Kidney (tissue), 14 donors: ENCODE results near the gene KCNQ1. TPM values are rescaled to one million over a fixed set of nuclear protein-coding genes. Genes with fewer than 3 reads are reported as not detected.
A peak's percentile ranks its signal among the peaks of the same experiment; 100 is the strongest.

Experiments used
- DNase-seq, 5 donors: peaks; one replicate each; pipeline ENCODE4 v3.0.0-alpha.2; 2013 to 2020
- FAIRE-seq: peaks from 2 replicates; lab custom pipeline; 2012; peaks lifted over from hg19 to GRCh38; lab: Jason Lieb, UNC
- H3K27ac ChIP-seq, 2 donors: one replicate each; pipeline ENCODE4 v1.7.0; 2013; ENCODE audit warnings: low read depth in 2 of 2, low read length in 2 of 2, inconsistent platforms in 1 of 2
- H3K27me3 ChIP-seq: one replicate; pipeline ENCODE4 v1.7.1; 2013; ENCODE audit warnings: low read length, inconsistent platforms; ENCODE audit not compliant: control insufficient read depth, insufficient read depth
- H3K36me3 ChIP-seq, 3 donors: one replicate each; pipeline versions ENCODE4 v1.7.0 to v1.7.1; 2013; ENCODE audit warnings: low read length in 3 of 3, control low read depth in 1 of 3, inconsistent platforms in 1 of 3; ENCODE audit not compliant: insufficient read depth in 3 of 3, control insufficient read depth in 2 of 3
- H3K4me1 ChIP-seq, 3 donors: one replicate each; pipeline versions ENCODE4 v1.7.0 to v1.7.1; 2013; ENCODE audit warnings: low read length in 3 of 3, inconsistent platforms in 1 of 3, low read depth in 1 of 3; ENCODE audit not compliant: control insufficient read depth in 2 of 3, insufficient read depth in 2 of 3
- H3K4me3 ChIP-seq, 3 donors: one replicate each; pipeline versions ENCODE4 v1.7.0 to v1.8.1; 2013; ENCODE audit warnings: low read length in 3 of 3, control low read depth in 1 of 3, inconsistent platforms in 1 of 3
- H3K9ac ChIP-seq, 3 donors: one replicate each; pipeline versions ENCODE4 v1.7.0 to v1.7.1; 2013; ENCODE audit warnings: low read length in 3 of 3, control low read depth in 1 of 3, inconsistent platforms in 1 of 3
- H3K9me3 ChIP-seq, 3 donors: one replicate each; pipeline versions ENCODE4 v1.7.0 to v1.7.1; 2013; ENCODE audit warnings: low read length in 3 of 3, control low read depth in 1 of 3, inconsistent platforms in 1 of 3; ENCODE audit not compliant: control insufficient read depth in 2 of 3, insufficient read depth in 1 of 3
- CTCF ChIP-seq: IDR thresholded peaks from 3 replicates; pipeline ENCODE4 v1.5.1; 2012; ENCODE audit warnings: mild to moderate bottlenecking, moderate library complexity, borderline replicate concordance; ENCODE audit not compliant: insufficient read depth; ENCODE audit errors: extremely low read depth
- intact Hi-C: fragments of 100-400 bp; cut with DNase I; formaldehyde crosslinking; loops from one replicate; pipeline ENCODE4 v1.11.1; 2022
- polyA plus RNA-seq: library from polyadenylated mRNA; stranded (reverse); fragments of 350-450 nt; fragmentation: Illumina TruSeq; extraction: RNeasy Lipid Tissue Mini Kit (QIAGEN cat#74804); gene quantifications from one replicate; pipeline ENCODE4 v1.2.3, GENCODE V29; 2014; ENCODE audit warnings: low read depth, low replicate concordance; ENCODE audit not compliant: insufficient read depth
- total RNA-seq: library from RNA; stranded (reverse); fragmentation: NEBNext Ultra II Directional; extraction: Animal tissue kit (Norgen Biotek cat#: 25700); gene quantifications from one replicate; pipeline ENCODE4 v1.2.1, GENCODE V29; 2021
- donor health status: control.
- donor health status: control.
- donor health status: control.
- donor health status: control.
- donor health status: control.
- donor health status: DM: yes; HTN: yes; CAD: no.
- donor health status: Normal renal cell carcinoma (clear cell type).

Gene KCNQ1
- total and polyA plus RNA-seq, 2 donors from 2014 or later, result 45.5 to 49.4 TPM

DNA sequence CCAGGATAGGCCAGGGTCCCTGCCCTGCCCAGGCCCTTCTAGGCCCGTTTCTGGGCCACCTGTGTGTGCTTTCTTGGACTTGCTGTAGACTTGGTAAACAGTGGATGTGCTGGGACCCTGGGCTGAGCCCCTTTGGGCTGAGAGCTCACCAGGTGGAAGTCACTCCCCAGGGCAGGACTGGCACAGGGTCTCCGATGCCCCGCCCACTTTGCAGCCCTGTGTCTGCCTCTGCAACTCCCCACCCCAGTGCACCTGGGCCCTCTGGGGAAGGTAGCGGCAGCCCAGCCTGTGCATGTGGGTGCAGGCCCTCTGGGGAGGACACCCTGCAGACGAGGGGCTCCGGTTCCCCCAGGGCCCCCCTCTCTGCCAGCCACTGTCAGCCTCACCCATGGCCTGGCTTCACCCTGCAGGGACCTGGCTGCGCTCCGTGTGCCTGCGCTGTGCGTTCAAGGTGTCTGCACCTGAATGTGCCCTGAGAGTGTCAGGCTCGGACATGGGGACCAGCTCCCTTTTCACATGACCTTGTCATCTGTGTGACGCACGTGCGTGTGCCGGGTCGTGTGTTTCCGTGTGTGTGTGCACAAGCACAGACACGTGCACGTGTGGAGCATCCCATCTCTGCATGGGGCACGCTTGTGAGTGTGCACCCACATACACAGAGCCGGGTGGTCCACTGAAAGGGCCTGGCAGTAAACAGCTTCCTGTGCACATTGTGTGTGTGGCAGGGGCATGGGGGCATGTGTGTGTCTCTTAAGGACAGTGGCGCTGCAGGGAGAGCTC is 136.5 kb downstream of the KCNQ1 start:
- H3K9ac ChIP-seq, result no peak overlapping the region
- FAIRE-seq (no peak), DNase-seq (peak in 2 of 5 donors; percentile 37 to 67)
- no peaks in the 10 kb centered on the region for H3K9me3 ChIP-seq
- H3K36me3 ChIP-seq, result no peaks in the 10 kb centered on the region
- no peak for TF ChIP-seq CTCF
- no peak overlapping the region for H3K27ac ChIP-seq
- no peaks in the 10 kb centered on the region for H3K4me1 ChIP-seq
- intact Hi-C loops, result no loop called here
- no peaks in the 10 kb centered on the region for H3K27me3 ChIP-seq
- no peak overlapping the region for H3K4me3 ChIP-seq

- DNase-seq, result peak in 3 of 5 donors; percentile 17 to 54 (median 47)
- FAIRE-seq, result no peak
Observed at GRCh38 chr11:2581931-2582350, 137.1 kb downstream of the KCNQ1 start.

DNA sequence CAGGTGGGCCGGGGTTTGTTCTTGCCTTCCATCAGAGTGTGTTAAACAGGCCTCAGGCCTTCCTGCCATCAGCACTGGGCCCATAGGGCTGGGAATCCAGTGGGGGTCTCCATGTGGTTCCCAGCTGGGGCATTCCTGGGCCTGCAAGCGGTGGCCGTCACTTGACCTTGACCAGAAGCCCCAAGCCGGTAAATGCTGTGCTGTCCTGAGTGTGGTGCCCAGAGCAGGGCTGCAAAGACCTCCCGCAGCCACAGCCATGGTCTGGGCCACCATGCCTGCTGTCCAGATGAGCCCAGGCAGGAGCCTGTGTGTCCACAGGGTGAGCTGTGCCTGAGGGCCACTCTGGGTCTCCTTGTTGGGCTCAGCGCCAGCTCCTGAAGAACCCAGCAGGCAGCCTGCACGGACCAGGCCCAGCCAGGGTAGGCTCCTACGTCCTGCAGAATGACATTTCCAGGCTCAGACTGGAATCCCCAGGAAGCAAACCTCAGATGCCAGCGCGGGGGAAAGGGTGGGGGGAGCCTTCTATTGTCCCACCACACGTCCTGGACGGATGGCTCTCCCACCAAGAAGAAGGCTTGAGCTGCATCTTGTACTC is 137.6 kb downstream of the KCNQ1 start:
- FAIRE-seq (no peak), DNase-seq (peak in 3 of 5 donors; percentile 22 to 50 (median 41))
- Histone ChIP-seq H3K36me3 (no peaks in the 10 kb centered on the region), H3K9ac (no peak overlapping the region), H3K27ac (no peak overlapping the region), H3K27me3 (no peaks in the 10 kb centered on the region), H3K4me3 (no peak overlapping the region), H3K9me3 (no peaks in the 10 kb centered on the region), H3K4me1 (no peaks in the 10 kb centered on the region)
- no peak for TF ChIP-seq CTCF
- intact Hi-C loops, result no loop called here

More at GRCh38 chr11:2581931-2582350, 137.1 kb downstream of the KCNQ1 start:
- no peak overlapping the region for H3K9ac ChIP-seq
- H3K27me3 ChIP-seq, result no peaks in the 10 kb centered on the region
- H3K4me1 ChIP-seq, result no peaks in the 10 kb centered on the region
- intact Hi-C loops, result no loop called here
- H3K9me3 ChIP-seq, result no peaks in the 10 kb centered on the region
- no peak overlapping the region for H3K4me3 ChIP-seq
- no peak for TF ChIP-seq CTCF
- no peak overlapping the region for H3K27ac ChIP-seq
- no peaks in the 10 kb centered on the region for H3K36me3 ChIP-seq
